ENCODE results near the gene TTC33. TPM values are rescaled to one million over a fixed set of nuclear protein-coding genes. Genes with fewer than 3 reads are reported as not detected.

Gene TTC33
- total and polyA plus RNA-seq, 2 experiments from 2014 or later, result 8.0 to 9.0 TPM

DNA sequence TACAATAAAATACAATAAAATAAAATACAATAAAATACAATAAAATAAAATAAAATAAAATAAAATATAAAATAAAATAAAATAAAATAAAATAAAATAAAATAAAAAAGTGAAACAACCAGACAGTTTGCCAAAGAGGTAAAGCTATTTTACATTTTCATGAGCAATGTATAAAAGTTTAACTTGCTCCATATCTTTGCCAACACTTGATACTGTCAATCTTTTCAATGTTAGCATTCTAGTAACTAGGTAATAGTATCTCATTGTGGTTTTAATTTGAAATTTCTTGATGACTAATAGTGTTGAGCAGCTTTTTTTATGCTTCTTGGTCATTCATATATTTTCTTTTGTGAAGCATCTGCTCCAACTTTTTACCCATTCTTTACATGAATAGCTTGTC is 17.3 kb downstream of the TTC33 start:
- H3K27ac ChIP-seq, result no peak overlapping the region
- H3K9me2 ChIP-seq (ENCODE audit: insufficient read depth), result no peaks in the 10 kb centered on the region
- no peak overlapping the region for H3K9ac ChIP-seq
- 0 out of 2 replicates have a peak, but pooled peaks cover 7% of the 10 kb centered on the region for H3K36me3 ChIP-seq (ENCODE audit: low read depth)
- H3K4me2 ChIP-seq (ENCODE audit: unreplicated experiment), result no peak overlapping the region
- H3F3A ChIP-seq (ENCODE audit: insufficient read depth), result peaks cover 34% of the 10 kb centered on the region
- no peaks in the 10 kb centered on the region for H3K9me3 ChIP-seq (ENCODE audit: low read depth)
- H3K4me3 ChIP-seq, result no peak overlapping the region
- H2AFZ ChIP-seq, result no peak overlapping the region
- no peak for TF ChIP-seq EZH2 (IDR thresholded peaks at IDR 0.05; ENCODE audit: insufficient read depth, poor library complexity, severe bottlenecking)
- no peak for TF ChIP-seq EZH2phosphoT487 (IDR thresholded peaks at IDR 0.05; ENCODE audit: insufficient read depth, low read depth)
- no peaks in the 10 kb centered on the region for H3K27me3 ChIP-seq (replicated peaks; ENCODE audit: insufficient read depth)
- peaks cover 10% of the 10 kb centered on the region; the same call in 1 of the 2 replicates for H3K79me2 ChIP-seq (ENCODE audit: insufficient read depth)
- peaks cover 23% of the 10 kb centered on the region for H3K4me1 ChIP-seq (ENCODE audit: insufficient read depth)
- peak; percentile 56 for DNase-seq
- in situ Hi-C loops (cut with MboI), result loop anchor here (25.0 kb wide), 1 partner anchor 1151 kb away; no protein-coding TSS in a partner anchor
- no peaks in the 10 kb centered on the region for H4K20me1 ChIP-seq (ENCODE audit: insufficient read depth)

DNA sequence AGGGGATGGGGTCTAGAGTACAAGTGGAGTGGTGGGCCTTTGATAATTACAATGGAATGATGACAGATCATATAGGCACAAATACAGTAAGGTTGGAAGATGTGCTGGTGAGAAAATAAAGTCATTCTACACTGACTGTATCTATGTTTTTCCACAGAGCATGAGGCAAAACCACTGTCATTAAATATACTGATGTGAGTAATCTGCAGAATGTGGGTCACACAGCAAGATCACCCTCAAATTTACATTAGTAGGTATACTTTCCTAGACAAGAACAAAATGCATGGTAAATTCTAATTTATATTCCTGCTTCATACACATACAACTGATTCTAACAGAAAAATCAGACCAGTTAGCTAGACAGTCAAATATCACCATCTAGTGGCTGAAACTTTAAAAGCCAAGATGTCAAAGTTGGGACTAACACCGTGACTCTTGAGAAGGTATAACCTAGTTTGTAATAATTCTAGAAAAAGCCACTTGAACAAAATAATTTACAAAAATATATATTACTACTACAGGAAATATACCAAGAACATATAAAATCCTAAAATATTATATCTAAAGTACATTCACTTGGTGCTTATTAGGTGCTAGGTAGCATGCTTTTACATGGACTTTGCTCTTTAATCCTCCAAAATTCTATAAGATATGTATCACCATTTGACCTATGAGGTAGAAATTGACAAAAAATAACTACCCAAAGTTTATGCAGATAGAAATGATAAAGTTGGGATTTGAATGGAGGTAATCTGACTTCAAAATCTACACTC is 19.5 kb downstream of the TTC33 start:
- Histone ChIP-seq H3K4me2 (ENCODE audit: unreplicated experiment) (no peak overlapping the region), H3K27me3 (replicated peaks; ENCODE audit: insufficient read depth) (no peaks in the 10 kb centered on the region), H4K20me1 (ENCODE audit: insufficient read depth) (no peaks in the 10 kb centered on the region), H3K36me3 (ENCODE audit: low read depth) (0 out of 2 replicates have a peak, but pooled peaks cover 5% of the 10 kb centered on the region), H2AFZ (no peak overlapping the region), H3F3A (ENCODE audit: insufficient read depth) (peaks cover 34% of the 10 kb centered on the region), H3K27ac (no peak overlapping the region), H3K4me3 (no peak overlapping the region), H3K9ac (no peak overlapping the region), H3K9me3 (ENCODE audit: low read depth) (no peaks in the 10 kb centered on the region), H3K9me2 (ENCODE audit: insufficient read depth) (no peaks in the 10 kb centered on the region), H3K4me1 (ENCODE audit: insufficient read depth) (peaks cover 23% of the 10 kb centered on the region), H3K79me2 (ENCODE audit: insufficient read depth) (no peaks in the 10 kb centered on the region)
- WGBS, 2 experiments (ENCODE audit: low coverage in 1 of 2, low lambda C conversion rate in 2 of 2, missing lambda C conversion rate in 2 of 2), result 9 to 20% methylated on average over 1 of the region's 1 CpG
- in situ Hi-C loops (cut with MboI), result loop anchor here (25.0 kb wide), 1 partner anchor 1149 kb away; no protein-coding TSS in a partner anchor
- TF ChIP-seq EZH2 (IDR thresholded peaks at IDR 0.05; ENCODE audit: insufficient read depth, poor library complexity, severe bottlenecking), result no peak
- TF ChIP-seq EZH2phosphoT487 (IDR thresholded peaks at IDR 0.05; ENCODE audit: insufficient read depth, low read depth), result no peak
- peak; percentile 68 for DNase-seq

DNA sequence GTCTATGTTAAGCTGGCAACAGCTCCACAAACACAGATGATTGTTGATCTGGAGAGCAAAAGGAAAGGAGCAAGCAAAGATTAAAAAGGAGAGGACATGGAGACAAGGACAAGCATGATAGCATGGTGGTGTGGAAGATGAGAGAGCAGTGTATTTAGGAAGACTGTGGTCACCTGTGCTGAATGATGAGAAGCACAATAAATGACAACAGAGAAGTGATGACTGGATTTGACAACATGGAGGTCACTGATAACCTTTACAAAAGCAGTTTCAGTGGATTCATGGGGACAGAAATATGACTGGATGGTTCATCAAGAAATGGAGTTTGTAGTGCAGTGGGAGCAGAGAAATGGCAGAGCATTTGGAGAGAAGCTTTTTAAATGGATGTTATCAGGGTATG is 20.2 kb downstream of the TTC33 start:
- H3K36me3 ChIP-seq (ENCODE audit: low read depth), result no peaks in the 10 kb centered on the region
- no peaks in the 10 kb centered on the region for H3K79me2 ChIP-seq (ENCODE audit: insufficient read depth)
- H3K9me2 ChIP-seq (ENCODE audit: insufficient read depth), result no peaks in the 10 kb centered on the region
- H3K9ac ChIP-seq, result no peak overlapping the region
- no peak overlapping the region for H3K4me3 ChIP-seq
- peaks cover 34% of the 10 kb centered on the region for H3F3A ChIP-seq (ENCODE audit: insufficient read depth)
- TF ChIP-seq EZH2phosphoT487 (IDR thresholded peaks at IDR 0.05; ENCODE audit: insufficient read depth, low read depth), result no peak
- TF ChIP-seq EZH2 (IDR thresholded peaks at IDR 0.05; ENCODE audit: insufficient read depth, poor library complexity, severe bottlenecking), result no peak
- H3K9me3 ChIP-seq (ENCODE audit: low read depth), result no peaks in the 10 kb centered on the region
- no peaks in the 10 kb centered on the region for H3K27me3 ChIP-seq (replicated peaks; ENCODE audit: insufficient read depth)
- H4K20me1 ChIP-seq (ENCODE audit: insufficient read depth), result no peaks in the 10 kb centered on the region
- no peak overlapping the region for H2AFZ ChIP-seq
- peaks cover 23% of the 10 kb centered on the region for H3K4me1 ChIP-seq (ENCODE audit: insufficient read depth)
- in situ Hi-C loops (cut with MboI), result loop anchor here (25.0 kb wide), 1 partner anchor 1148 kb away; no protein-coding TSS in a partner anchor
- H3K4me2 ChIP-seq (ENCODE audit: unreplicated experiment), result peak overlapping the region; percentile 31
- no peak for DNase-seq
- H3K27ac ChIP-seq, result no peak overlapping the region

DNA sequence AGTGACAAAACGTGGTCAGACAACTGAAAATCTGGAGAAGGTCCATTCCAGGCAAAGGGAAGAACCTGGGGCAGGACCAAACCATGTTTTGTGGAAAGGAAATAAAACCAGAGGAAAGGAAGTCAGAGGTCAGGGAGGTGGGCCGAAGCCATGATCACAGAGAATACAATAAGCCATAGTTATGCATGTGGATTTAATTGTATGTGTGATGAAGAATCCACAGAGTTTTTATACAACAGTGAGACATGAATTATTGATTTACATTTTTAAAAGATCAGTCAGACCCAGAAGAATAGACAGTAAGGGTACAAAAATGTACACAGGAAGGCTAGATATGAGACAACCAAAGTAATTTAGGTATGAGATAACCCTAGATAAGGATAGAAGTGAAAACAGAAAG is 20.8 kb downstream of the TTC33 start:
- Histone ChIP-seq H3K4me3 (no peak overlapping the region), H3K79me2 (ENCODE audit: insufficient read depth) (no peaks in the 10 kb centered on the region), H3K9me2 (ENCODE audit: insufficient read depth) (no peaks in the 10 kb centered on the region), H3K27me3 (replicated peaks; ENCODE audit: insufficient read depth) (no peaks in the 10 kb centered on the region), H3K9ac (no peak overlapping the region), H3K36me3 (ENCODE audit: low read depth) (no peaks in the 10 kb centered on the region), H3F3A (ENCODE audit: insufficient read depth) (peaks cover 34% of the 10 kb centered on the region), H3K4me2 (ENCODE audit: unreplicated experiment) (peak overlapping the region; percentile 31), H3K4me1 (ENCODE audit: insufficient read depth) (peaks cover 23% of the 10 kb centered on the region), H4K20me1 (ENCODE audit: insufficient read depth) (no peaks in the 10 kb centered on the region), H2AFZ (no peak overlapping the region), H3K27ac (no peak overlapping the region), H3K9me3 (ENCODE audit: low read depth) (no peaks in the 10 kb centered on the region)
- in situ Hi-C loops (cut with MboI), result loop anchor here (25.0 kb wide), 1 partner anchor 1148 kb away; no protein-coding TSS in a partner anchor
- no peak for TF ChIP-seq EZH2 (IDR thresholded peaks at IDR 0.05; ENCODE audit: insufficient read depth, poor library complexity, severe bottlenecking)
- TF ChIP-seq EZH2phosphoT487 (IDR thresholded peaks at IDR 0.05; ENCODE audit: insufficient read depth, low read depth), result no peak
- 42 to 46% methylated on average over 2 of the region's 2 CpGs for WGBS, 2 experiments (ENCODE audit: low coverage in 1 of 2, low lambda C conversion rate in 2 of 2, missing lambda C conversion rate in 2 of 2)
- DNase-seq, result peak; percentile 24

Measured in GM23248 (cell line).